CD4-positive, alpha-beta T cell treated with Interferon gamma for 1 hour (primary cell): Measurements from ENCODE around the gene P2RY2.
"Not testable (repeated sequence)": the region's sequence is repeated elsewhere in the genome, so short reads cannot be mapped to it uniquely, and the experiment has no call there.

Experiments used
- DNase-seq: peaks from one replicate; pipeline ENCODE4 v3.0.0-alpha.2; 2020

The P2RY2 gene

GRCh38 chr11:73189315-73189714 lies 28.8 kb upstream of the P2RY2 start:
- peak; percentile 73 for DNase-seq

- DNase-seq = no peak
Measured at GRCh38 chr11:73189723-73190556, 28.1 kb upstream of the P2RY2 start.

- DNase-seq = no peak
Measured at GRCh38 chr11:73190557-73190885, 27.6 kb upstream of the P2RY2 start.

GRCh38 chr11:73191151-73191550 lies 26.9 kb upstream of the P2RY2 start:
- DNase-seq = no peak

GRCh38 chr11:73192272-73192671 lies 25.8 kb upstream of the P2RY2 start:
- DNase-seq = no peak

GRCh38 chr11:73193251-73194033 lies 24.6 kb upstream of the P2RY2 start:
- no peak for DNase-seq

GRCh38 chr11:73194034-73194507 lies 24.0 kb upstream of the P2RY2 start:
- no peak for DNase-seq

GRCh38 chr11:73194593-73194992 lies 23.5 kb upstream of the P2RY2 start:
- no peak for DNase-seq

- no peak for DNase-seq
Measured at GRCh38 chr11:73195191-73196007, 22.7 kb upstream of the P2RY2 start.

- DNase-seq = no peak
Measured at GRCh38 chr11:73196576-73196975, 21.5 kb upstream of the P2RY2 start.

GRCh38 chr11:73197348-73197747 lies 20.7 kb upstream of the P2RY2 start:
- no peak for DNase-seq

- DNase-seq = not testable (repeated sequence)
Measured at GRCh38 chr11:73197787-73198186, 20.3 kb upstream of the P2RY2 start.

GRCh38 chr11:73198677-73199076 lies 19.4 kb upstream of the P2RY2 start:
- DNase-seq = no peak

GRCh38 chr11:73199446-73199845 lies 18.6 kb upstream of the P2RY2 start:
- no peak for DNase-seq

- DNase-seq = no peak
Measured at GRCh38 chr11:73200256-73200655, 17.8 kb upstream of the P2RY2 start.

- no peak for DNase-seq
Measured at GRCh38 chr11:73201249-73201648, 16.8 kb upstream of the P2RY2 start.

- no peak for DNase-seq
Measured at GRCh38 chr11:73201888-73202780, 15.9 kb upstream of the P2RY2 start.

GRCh38 chr11:73203322-73203721 lies 14.8 kb upstream of the P2RY2 start:
- no peak for DNase-seq

GRCh38 chr11:73203790-73204189 lies 14.3 kb upstream of the P2RY2 start:
- no peak for DNase-seq

- DNase-seq = peak; percentile 57
Measured at GRCh38 chr11:73204711-73205121, 13.4 kb upstream of the P2RY2 start.

GRCh38 chr11:73205661-73206343 lies 12.3 kb upstream of the P2RY2 start:
- DNase-seq = no peak

GRCh38 chr11:73206801-73207200 lies 11.3 kb upstream of the P2RY2 start:
- no peak for DNase-seq
